Urinary bladder (tissue), 4 donors: ENCODE data around the gene ADAMTS14. TPM values are rescaled to one million over a fixed set of nuclear protein-coding genes. Genes with fewer than 3 reads are reported as not detected.

Experiments
- DNase-seq: peaks from one replicate; pipeline ENCODE4 v3.0.0-alpha.2; 2015; ENCODE audit errors: extremely low spot score
- H3K27ac ChIP-seq: one replicate; pipeline ENCODE4 v1.5.1; 2013; ENCODE audit warnings: low read depth, mild to moderate bottlenecking, moderate library complexity
- H3K36me3 ChIP-seq: one replicate; pipeline ENCODE4 v1.6.1; 2013; ENCODE audit warnings: mild to moderate bottlenecking, moderate library complexity; ENCODE audit not compliant: insufficient read depth
- H3K4me1 ChIP-seq: one replicate; pipeline ENCODE4 v1.6.1; 2013; ENCODE audit warnings: mild to moderate bottlenecking, moderate library complexity; ENCODE audit not compliant: insufficient read depth
- H3K4me3 ChIP-seq: one replicate; pipeline ENCODE4 v1.5.1; 2013; ENCODE audit warnings: low read depth, low read length
- WGBS: extraction: QIAGEN DNeasy Blood & Tissue Kit; methylation state at CpG from one replicate; pipeline ENCODE4 v1.1.7; 2013; 5-methylcytosine and 5-hydroxymethylcytosine counted together
- polyA plus RNA-seq: library from polyadenylated mRNA; stranded (reverse); fragments of 200-250 nt; gene quantifications from one replicate; pipeline ENCODE4 v1.2.3, GENCODE V29; 2013
- total RNA-seq: library from RNA; depleted of rRNA; stranded (reverse); fragments of >200 nt; gene quantifications from one replicate; pipeline ENCODE4 v1.2.3, GENCODE V29; 2014
- donor health status: healthy with polysubstance abuse.
- donor health status: healthy.

The ADAMTS14 gene
- total and polyA plus RNA-seq, 2 donors, result 0.46 to 13.7 TPM

- H3K4me3 ChIP-seq, result no peak overlapping the region
- WGBS, result 69% methylated on average over 6 of the region's 6 CpGs
- no peaks in the 10 kb centered on the region for H3K36me3 ChIP-seq
- DNase-seq, result no peak
- H3K4me1 ChIP-seq, result no peaks in the 10 kb centered on the region
- H3K27ac ChIP-seq, result no peak overlapping the region
Measured at GRCh38 chr10:70744617-70745143, 72.4 kb downstream of the ADAMTS14 start.

- WGBS, result 71% methylated on average over 2 of the region's 2 CpGs
- no peak overlapping the region for H3K27ac ChIP-seq
- H3K4me1 ChIP-seq, result no peaks in the 10 kb centered on the region
- no peak overlapping the region for H3K4me3 ChIP-seq
- no peaks in the 10 kb centered on the region for H3K36me3 ChIP-seq
- no peak for DNase-seq
Measured at GRCh38 chr10:70745555-70745954, 73.2 kb downstream of the ADAMTS14 start.

- Histone ChIP-seq H3K4me3 (no peak overlapping the region), H3K36me3 (no peaks in the 10 kb centered on the region), H3K4me1 (no peaks in the 10 kb centered on the region), H3K27ac (no peak overlapping the region)
- DNase-seq, result no peak
- WGBS, result 84% methylated on average over 15 of the region's 15 CpGs
Measured at GRCh38 chr10:70747192-70747965, 75.1 kb downstream of the ADAMTS14 start.

GRCh38 chr10:70748305-70748704 lies 76.0 kb downstream of the ADAMTS14 start:
- 97% methylated on average over 3 of the region's 3 CpGs for WGBS

GRCh38 chr10:70748801-70749573 lies 76.7 kb downstream of the ADAMTS14 start:
- DNase-seq, result no peak
- Histone ChIP-seq H3K4me1 (no peaks in the 10 kb centered on the region), H3K4me3 (no peak overlapping the region), H3K36me3 (no peaks in the 10 kb centered on the region), H3K27ac (no peak overlapping the region)
- 96% methylated on average over 10 of the region's 10 CpGs for WGBS

More at GRCh38 chr10:70748305-70748704, 76.0 kb downstream of the ADAMTS14 start:
- Histone ChIP-seq H3K4me1 (no peaks in the 10 kb centered on the region), H3K27ac (no peak overlapping the region), H3K36me3 (no peaks in the 10 kb centered on the region), H3K4me3 (no peak overlapping the region)
- DNase-seq, result no peak

- Histone ChIP-seq H3K4me1 (no peaks in the 10 kb centered on the region), H3K27ac (no peak overlapping the region), H3K36me3 (no peaks in the 10 kb centered on the region), H3K4me3 (no peak overlapping the region)
- 98% methylated on average over 10 of the region's 10 CpGs for WGBS
- no peak for DNase-seq
Measured at GRCh38 chr10:70749756-70750155, 77.5 kb downstream of the ADAMTS14 start.

- WGBS, result 71% methylated on average over 3 of the region's 3 CpGs
- no peaks in the 10 kb centered on the region for H3K4me1 ChIP-seq
- H3K27ac ChIP-seq, result no peak overlapping the region
- no peak for DNase-seq
- H3K36me3 ChIP-seq, result no peaks in the 10 kb centered on the region
- no peak overlapping the region for H3K4me3 ChIP-seq
Measured at GRCh38 chr10:70750156-70750703, 77.9 kb downstream of the ADAMTS14 start.

- 91% methylated on average over 9 of the region's 9 CpGs for WGBS
- Histone ChIP-seq H3K36me3 (no peaks in the 10 kb centered on the region), H3K4me3 (no peak overlapping the region), H3K27ac (no peak overlapping the region), H3K4me1 (no peaks in the 10 kb centered on the region)
- DNase-seq, result no peak
Measured at GRCh38 chr10:70751356-70751755, 79.0 kb downstream of the ADAMTS14 start.

- Histone ChIP-seq H3K36me3 (no peaks in the 10 kb centered on the region), H3K4me3 (no peak overlapping the region), H3K4me1 (no peaks in the 10 kb centered on the region), H3K27ac (no peak overlapping the region)
- 92% methylated on average over 14 of the region's 14 CpGs for WGBS
- no peak for DNase-seq
Measured at GRCh38 chr10:70751991-70752390, 79.7 kb downstream of the ADAMTS14 start.

- WGBS, result 96% methylated on average over 7 of the region's 7 CpGs
- no peak overlapping the region for H3K27ac ChIP-seq
- H3K36me3 ChIP-seq, result no peaks in the 10 kb centered on the region
- no peak overlapping the region for H3K4me3 ChIP-seq
- no peaks in the 10 kb centered on the region for H3K4me1 ChIP-seq
- no peak for DNase-seq
Measured at GRCh38 chr10:70752571-70752970, 80.3 kb downstream of the ADAMTS14 start.

- 88% methylated on average over 10 of the region's 10 CpGs for WGBS
- DNase-seq, result no peak
Measured at GRCh38 chr10:70753026-70753663, 80.8 kb downstream of the ADAMTS14 start.

GRCh38 chr10:70753841-70754621 lies 81.7 kb downstream of the ADAMTS14 start:
- WGBS, result 73% methylated on average over 15 of the region's 15 CpGs
- no peak overlapping the region for H3K4me3 ChIP-seq
- no peak for DNase-seq

More at GRCh38 chr10:70753026-70753663, 80.8 kb downstream of the ADAMTS14 start:
- no peak overlapping the region for H3K4me3 ChIP-seq
- H3K4me1 ChIP-seq, result no peaks in the 10 kb centered on the region
- H3K36me3 ChIP-seq, result no peaks in the 10 kb centered on the region
- no peak overlapping the region for H3K27ac ChIP-seq

More at GRCh38 chr10:70753841-70754621, 81.7 kb downstream of the ADAMTS14 start:
- Histone ChIP-seq H3K27ac (no peak overlapping the region), H3K36me3 (no peaks in the 10 kb centered on the region), H3K4me1 (no peaks in the 10 kb centered on the region)
